SH-SY5Y (cell line): Measurements from ENCODE around the gene CTNNA3.

Source experiments
- GATA2 ChIP-seq: IDR thresholded peaks from 2 replicates; pipeline ENCODE4 v1.6.1; 2011; ENCODE audit warnings: mild to moderate bottlenecking, low read depth, low read length
- GATA3 ChIP-seq: IDR thresholded peaks from 2 replicates; pipeline ENCODE4 v1.6.1; 2011; ENCODE audit warnings: low read depth, mild to moderate bottlenecking, low read length, moderate library complexity

DNA sequence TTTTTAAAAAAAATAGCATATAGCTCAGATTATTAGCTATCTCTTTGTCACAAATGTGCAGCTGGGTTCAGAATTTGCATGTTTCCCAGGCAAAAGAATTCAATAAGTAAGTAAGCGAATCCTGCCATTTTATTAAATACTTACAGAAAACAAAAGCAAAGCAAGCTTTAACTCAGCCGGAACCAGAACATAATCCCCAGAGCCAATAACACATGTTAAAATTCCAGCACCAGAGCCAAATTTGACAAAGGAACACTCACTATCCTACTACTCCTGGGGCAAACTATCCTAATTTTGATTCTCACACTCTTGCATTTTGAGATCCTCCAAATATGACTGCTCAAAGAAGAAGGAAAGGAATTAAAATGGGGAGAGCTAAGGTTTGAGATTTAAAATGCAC, 737.5 kb downstream of the CTNNA3 start:
- TF ChIP-seq GATA3 = no peak
- no peak for TF ChIP-seq GATA2
